GM18868 (cell line): ENCODE results near the gene ARRB2.

ENCODE experiments used
- ATAC-seq: cut with Tn5 transposase; IDR thresholded peaks from one replicate; pipeline ENCODE4 v1.9.1; 2021; ENCODE audit warnings: mild to moderate bottlenecking, moderate library complexity; ENCODE audit not compliant: unreplicated experiment

Gene ARRB2

GRCh38 chr17:4722678-4723240 is 12.3 kb downstream of the ARRB2 start:
- no peak for ATAC-seq

GRCh38 chr17:4724650-4725049 is 14.2 kb downstream of the ARRB2 start:
- ATAC-seq, result no peak

GRCh38 chr17:4725646-4726310 is 15.3 kb downstream of the ARRB2 start:
- no peak for ATAC-seq

- ATAC-seq, result no peak
Observed at GRCh38 chr17:4728124-4728523, 17.7 kb downstream of the ARRB2 start.

GRCh38 chr17:4733073-4733531 is 22.7 kb downstream of the ARRB2 start:
- ATAC-seq, result peak; percentile 35

- ATAC-seq, result no peak
Observed at GRCh38 chr17:4734857-4735475, 24.5 kb downstream of the ARRB2 start.

- ATAC-seq, result no peak
Observed at GRCh38 chr17:4735876-4736651, 25.6 kb downstream of the ARRB2 start.

GRCh38 chr17:4738136-4739121 is 28.0 kb downstream of the ARRB2 start:
- ATAC-seq, result no peak

GRCh38 chr17:4739122-4740024 is 28.9 kb downstream of the ARRB2 start, which contains the start of the genes CXCL16 and ZMYND15:
Gene CXCL16, minus strand, starts transcription at chr17:4739928. Its CDS starts 589 bp downstream, at chr17:4739339.
Gene ZMYND15, plus strand, starts transcription at chr17:4739833. Its CDS starts 716 bp downstream, at chr17:4740549.
- no peak for ATAC-seq

GRCh38 chr17:4740025-4740351 is 29.6 kb downstream of the ARRB2 start:
- no peak for ATAC-seq

- ATAC-seq, result no peak
Observed at GRCh38 chr17:4740584-4740983, 30.2 kb downstream of the ARRB2 start.

GRCh38 chr17:4741544-4741943 is 31.1 kb downstream of the ARRB2 start:
- ATAC-seq, result no peak

GRCh38 chr17:4742133-4742532 is 31.7 kb downstream of the ARRB2 start:
- no peak for ATAC-seq

GRCh38 chr17:4742629-4743028 is 32.2 kb downstream of the ARRB2 start:
- no peak for ATAC-seq

- no peak for ATAC-seq
Observed at GRCh38 chr17:4743216-4743615, 32.8 kb downstream of the ARRB2 start.

- no peak for ATAC-seq
Observed at GRCh38 chr17:4743898-4744297, 33.5 kb downstream of the ARRB2 start.

- ATAC-seq, result no peak
Observed at GRCh38 chr17:4744999-4745969, 34.9 kb downstream of the ARRB2 start.

GRCh38 chr17:4747847-4748246 is 37.4 kb downstream of the ARRB2 start:
- ATAC-seq, result no peak
